ENCODE results near the gene ZRANB3.
"Not testable (repeated sequence)": the region's sequence is repeated elsewhere in the genome, so short reads cannot be mapped to it uniquely, and the experiment has no call there.

Gene ZRANB3

DNA sequence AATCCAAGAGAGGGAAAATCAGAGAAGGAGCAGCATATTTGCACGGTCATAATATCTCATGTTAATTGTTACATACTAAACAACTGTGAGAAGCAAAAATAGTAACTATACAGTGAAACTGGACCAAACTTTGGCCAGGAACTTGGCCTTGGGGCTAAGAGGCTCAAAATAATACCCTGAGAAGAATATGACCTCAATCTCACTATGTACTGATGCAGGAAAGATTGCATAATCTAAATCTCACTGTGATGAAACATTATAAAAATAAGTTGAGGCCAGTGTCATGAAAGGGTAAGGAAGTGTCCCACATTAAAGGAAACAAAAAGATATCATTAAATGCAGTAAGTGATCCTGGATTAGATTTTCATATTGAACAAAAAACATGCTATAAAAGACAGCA is 36.5 kb downstream of the ZRANB3 start:
- DNase-seq (ENCODE audit: extremely low read depth in 1 of 2, low read depth in 1 of 2), result no peak

DNA sequence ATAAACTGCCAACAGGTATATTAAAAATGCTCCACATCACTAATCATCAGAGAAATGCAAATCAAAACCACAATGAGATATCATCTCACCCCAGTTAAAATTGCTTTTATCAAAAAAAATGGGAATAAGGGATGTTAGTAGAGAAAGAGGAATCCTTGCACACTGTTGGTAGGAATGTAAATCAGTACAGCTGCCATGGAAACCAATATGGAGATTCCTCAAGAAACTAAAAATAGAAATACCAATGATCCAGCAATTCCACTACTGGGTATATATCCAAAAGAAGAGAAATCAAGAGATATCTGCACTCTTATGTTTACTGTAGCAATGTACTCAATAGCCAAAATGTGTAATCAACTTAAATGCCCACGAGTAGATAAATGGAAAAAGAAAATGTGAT is 40.6 kb downstream of the ZRANB3 start:
- no peak for DNase-seq (ENCODE audit: extremely low read depth in 1 of 2, low read depth in 1 of 2)

DNA sequence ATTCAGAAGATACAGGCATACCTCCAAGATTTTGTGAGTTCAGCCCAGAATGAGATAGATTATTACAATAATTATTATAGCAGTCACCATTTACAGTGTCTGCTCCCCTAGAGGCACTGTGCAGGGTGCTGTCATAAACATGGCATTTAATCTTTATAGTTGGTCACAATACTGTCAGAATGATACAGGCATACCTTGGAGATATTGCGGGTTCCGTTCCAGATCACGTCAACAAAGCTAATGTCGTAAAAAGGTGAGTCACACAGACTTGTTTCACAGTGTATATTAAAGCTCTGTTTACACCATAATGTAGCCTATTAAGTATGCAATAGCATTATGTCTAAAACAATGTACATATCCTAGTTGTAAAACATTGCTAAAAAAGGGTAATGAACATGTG is 45.6 kb downstream of the ZRANB3 start:
- no peak for DNase-seq (ENCODE audit: extremely low read depth in 1 of 2, low read depth in 1 of 2)

DNA sequence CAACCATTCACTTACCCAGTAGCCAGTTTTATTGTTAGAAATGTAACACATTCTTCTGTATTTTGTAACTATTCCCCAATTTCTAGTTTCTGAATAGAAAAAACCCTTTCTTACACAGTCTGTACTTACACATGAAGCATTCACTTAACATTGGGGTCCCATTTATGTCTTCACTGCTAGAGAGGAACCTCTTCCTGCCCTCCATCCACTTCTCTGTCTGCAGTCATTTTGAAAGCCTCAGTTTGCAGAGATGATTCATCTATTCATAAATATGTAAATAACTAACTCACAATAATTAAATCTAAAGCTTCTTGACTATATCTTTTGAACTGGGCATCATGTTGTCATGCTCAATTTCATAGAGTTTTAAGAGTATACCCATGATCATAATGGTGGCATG is 55.9 kb downstream of the ZRANB3 start:
- no peak for DNase-seq (ENCODE audit: extremely low read depth in 1 of 2, low read depth in 1 of 2)

DNA sequence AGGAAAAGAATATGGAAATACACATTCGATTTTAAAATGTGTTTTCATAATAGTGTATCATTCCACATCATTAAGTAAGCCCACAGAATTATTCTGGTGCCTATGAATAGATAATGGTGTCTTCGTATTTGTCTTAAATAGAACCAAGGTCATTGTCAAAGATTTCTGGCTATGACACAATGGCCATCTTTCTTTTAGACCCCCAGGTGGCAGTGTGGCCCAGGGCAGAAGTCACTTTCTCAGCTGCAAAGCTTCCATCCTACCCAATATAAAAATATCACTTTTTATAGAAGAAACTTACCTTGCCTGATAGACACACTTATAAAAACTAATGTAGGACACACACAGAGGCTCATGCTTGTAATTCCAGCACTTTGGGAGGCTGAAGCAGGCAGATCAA is 57.5 kb downstream of the ZRANB3 start:
- DNase-seq (ENCODE audit: extremely low read depth in 1 of 2, low read depth in 1 of 2), result no peak

DNA sequence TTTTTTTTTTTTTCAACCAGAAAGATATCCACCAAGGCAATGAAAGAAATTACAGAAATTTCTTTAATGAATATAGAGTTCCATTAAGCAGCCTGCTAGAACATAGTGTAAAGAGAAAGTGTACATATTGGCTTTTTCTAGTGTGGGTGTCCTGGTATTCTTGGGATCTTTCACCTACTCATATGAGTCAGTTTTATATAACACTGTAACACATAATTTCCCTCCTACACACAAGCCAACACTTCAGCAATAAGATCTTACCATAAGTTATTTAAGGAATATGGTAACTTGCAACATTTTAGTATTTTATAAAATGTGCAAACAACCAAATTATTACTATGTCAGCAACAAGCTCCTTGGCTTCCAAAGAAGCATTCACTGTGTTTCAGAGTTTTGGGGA is 59.9 kb downstream of the ZRANB3 start:
- DNase-seq (ENCODE audit: extremely low read depth in 1 of 2, low read depth in 1 of 2), result no peak

DNA sequence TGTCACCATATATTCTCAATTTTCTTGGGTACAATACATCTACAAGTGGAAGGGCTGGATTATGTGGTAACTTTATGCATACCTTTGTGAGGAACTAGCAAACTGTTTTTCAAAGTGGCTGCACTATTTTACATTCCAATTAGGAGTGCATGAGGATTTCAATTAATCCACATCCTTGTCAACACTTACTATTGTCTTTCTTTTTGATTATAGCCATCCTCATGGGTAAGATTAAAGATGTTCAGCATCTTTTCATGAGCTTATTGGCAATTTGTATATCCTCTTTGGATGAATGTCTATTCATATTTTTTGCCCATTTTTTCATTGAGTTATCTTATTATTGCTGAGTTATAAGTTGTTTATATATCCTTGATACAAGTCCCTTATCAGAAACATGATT is 73.7 kb downstream of the ZRANB3 start:
- DNase-seq (ENCODE audit: extremely low read depth in 1 of 2, low read depth in 1 of 2), result no peak

DNA sequence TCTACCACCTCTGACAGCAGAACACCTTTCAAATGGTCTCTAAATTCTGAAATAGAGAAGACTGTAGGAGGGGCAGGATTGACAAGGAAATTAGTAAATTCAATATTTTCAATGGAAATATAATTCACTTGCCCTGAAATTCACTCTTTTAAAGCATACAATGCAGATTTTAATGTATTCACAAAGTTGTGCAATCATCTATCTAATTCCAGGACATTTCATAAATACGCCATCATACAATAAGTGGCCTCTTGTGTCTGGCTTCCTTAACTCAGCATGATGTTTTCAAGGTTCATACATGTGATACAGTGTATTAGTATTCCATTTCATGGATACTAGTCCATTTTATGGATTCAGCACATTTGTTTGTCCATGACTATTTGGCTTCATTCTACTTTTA is 74.2 kb downstream of the ZRANB3 start:
- DNase-seq (ENCODE audit: extremely low read depth in 1 of 2, low read depth in 1 of 2), result no peak

DNA sequence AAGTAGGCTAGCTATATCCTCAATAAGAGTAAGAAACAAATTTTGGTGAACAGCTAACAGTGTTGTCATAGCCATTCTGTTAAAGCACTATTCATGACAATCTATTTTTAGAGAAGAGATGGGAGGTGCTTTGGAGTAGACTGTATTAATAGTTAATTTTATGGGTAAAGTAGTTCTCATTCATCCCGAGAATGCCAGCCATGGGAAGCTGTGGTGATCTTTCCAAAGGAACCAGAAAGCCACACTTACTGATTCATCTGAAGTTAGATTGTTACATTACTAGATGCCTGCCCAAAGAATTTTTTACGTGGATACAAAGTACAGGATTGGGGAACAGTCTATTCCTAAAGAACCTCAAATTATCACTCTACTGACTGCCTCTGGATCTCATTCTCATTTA is 74.6 kb downstream of the ZRANB3 start:
- DNase-seq (ENCODE audit: extremely low read depth in 1 of 2, low read depth in 1 of 2), result no peak

DNA sequence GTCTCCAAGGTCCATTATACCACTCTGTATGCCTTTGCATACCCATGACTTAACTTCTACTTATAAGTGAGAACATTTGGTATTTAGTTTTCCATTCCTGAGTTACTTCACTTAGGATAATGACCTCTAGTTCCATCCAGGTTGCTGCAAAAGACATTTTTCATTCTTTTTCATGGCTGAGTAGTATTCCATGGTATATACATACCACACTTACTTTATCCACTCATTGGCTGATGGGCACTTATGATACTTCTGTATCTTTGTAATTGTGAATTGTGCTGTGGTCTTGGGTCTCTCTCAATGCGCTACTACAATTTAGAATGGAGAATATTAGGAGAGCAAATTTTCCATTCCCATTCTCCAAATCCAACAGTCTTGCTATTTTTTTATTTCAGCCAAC is 76.4 kb downstream of the ZRANB3 start:
- DNase-seq (ENCODE audit: extremely low read depth in 1 of 2, low read depth in 1 of 2), result no peak

DNA sequence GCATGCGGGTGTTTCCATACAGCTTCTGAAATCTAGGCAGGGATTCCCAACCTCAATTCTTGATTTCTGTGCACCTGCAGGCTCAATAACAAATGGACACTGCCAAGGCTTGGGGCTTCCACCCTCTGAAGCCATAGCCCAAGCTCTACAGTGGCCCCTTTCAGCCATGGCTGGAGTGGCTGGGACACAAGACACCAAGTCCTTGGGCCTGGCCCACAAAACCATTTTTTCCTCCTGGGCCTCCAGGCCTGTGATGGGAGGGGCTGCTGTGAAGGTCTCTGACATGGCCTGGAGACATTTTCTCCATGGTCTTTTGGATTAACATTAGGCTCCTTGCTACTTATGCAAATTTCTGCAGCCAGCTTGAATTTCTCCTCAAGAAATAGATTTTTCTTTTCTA is 78.0 kb downstream of the ZRANB3 start:
- DNase-seq (ENCODE audit: extremely low read depth in 1 of 2, low read depth in 1 of 2), result not testable (repeated sequence)

DNA sequence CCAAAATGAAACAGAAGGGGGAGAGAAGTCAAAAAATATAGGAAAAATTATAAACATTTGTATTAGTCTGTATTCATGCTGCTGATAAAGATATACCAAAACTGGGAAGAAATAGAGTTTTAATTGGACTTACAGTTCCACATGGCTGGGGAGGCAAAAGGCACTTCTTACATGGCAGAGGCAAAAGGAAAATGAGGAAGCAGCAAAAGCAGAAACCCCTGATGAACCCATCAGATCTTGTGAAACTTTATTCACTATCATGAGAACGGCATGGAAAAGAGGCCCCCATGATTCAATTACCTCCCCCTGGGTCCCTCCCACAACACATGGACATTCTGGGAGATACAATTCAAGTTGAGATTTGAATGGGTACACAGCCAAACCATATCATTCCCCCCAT is 79.1 kb downstream of the ZRANB3 start:
- no peak for DNase-seq (ENCODE audit: extremely low read depth in 1 of 2, low read depth in 1 of 2)

DNA sequence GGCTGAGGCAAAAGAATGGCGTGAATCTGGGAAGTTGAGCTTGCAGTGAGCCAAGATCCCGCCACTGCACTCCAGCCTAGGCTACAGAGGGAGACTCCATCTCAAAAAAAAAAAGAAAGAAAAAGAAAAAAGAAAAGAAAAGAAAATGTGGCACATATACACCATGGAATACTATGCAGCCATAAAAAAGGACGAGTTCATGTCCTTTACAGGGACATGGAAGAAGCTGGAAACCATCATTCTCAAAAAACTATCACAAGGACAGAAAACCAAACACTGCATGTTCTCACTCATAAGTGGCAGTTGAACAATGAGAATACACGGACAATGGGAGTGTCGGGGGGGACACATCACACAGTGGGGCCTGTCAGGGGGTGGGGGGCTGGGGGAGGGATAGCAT is 88.0 kb downstream of the ZRANB3 start:
- DNase-seq (ENCODE audit: extremely low read depth in 1 of 2, low read depth in 1 of 2), result not testable (repeated sequence)

DNA sequence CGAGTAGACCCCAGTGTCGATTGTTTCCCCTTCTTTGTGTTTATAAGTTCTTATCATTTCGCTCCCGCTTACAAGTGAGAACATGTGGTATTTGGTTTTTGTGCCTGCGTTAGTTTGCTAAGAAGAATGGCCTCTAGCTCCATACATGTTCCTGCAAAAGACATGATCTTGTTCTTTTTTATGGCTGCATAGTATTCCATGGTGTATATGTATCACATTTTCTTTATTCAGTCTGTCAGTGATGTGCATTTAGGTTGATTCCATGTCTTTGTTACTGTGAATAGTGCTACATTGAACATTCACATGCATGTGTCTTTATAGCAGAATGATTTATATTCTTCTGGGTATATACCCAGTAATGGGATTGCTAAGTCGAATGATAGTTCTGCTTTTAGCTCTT is 95.9 kb downstream of the ZRANB3 start:
- not testable (repeated sequence) for DNase-seq (ENCODE audit: extremely low read depth in 1 of 2, low read depth in 1 of 2)

DNA sequence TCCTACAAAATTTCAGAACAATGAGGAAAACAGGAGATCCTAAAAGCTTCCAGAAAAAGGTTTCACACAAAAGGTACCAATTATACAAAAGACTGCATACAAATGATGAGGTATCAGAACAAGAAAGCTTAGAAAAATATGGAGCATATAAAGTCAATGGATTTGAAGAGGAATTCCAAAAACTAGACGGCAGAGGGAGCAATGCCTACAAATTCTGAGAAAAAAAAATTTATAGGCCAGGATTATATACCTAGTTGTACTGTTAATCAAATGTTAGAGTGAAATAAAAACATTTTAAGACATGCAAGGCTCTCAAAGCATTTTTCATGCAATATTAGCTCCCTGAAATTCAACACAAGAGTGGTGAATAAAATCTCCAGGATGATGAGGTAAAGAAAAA is 106.2 kb downstream of the ZRANB3 start:
- DNase-seq (ENCODE audit: extremely low read depth in 1 of 2, low read depth in 1 of 2), result no peak

DNA sequence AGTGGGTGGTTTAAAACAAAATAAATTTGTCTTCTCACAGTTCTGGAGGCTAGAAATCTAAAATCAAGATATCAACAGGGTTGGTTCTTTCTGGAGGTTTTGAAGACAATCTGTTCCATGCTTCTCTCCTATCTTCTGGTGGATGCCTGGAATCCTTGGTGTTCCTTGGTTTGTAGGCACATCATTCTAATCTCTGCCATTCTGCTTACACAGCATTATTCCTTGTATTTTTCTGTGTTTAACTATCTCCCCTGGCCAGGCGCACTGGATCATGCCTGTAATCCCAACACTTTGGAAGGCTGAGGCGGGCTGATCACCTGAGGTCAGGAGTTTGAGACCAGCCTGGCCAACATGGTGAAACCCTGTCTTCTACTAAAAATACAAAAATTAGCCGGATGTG is 108.1 kb downstream of the ZRANB3 start:
- no peak for DNase-seq (ENCODE audit: extremely low read depth in 1 of 2, low read depth in 1 of 2)

DNA sequence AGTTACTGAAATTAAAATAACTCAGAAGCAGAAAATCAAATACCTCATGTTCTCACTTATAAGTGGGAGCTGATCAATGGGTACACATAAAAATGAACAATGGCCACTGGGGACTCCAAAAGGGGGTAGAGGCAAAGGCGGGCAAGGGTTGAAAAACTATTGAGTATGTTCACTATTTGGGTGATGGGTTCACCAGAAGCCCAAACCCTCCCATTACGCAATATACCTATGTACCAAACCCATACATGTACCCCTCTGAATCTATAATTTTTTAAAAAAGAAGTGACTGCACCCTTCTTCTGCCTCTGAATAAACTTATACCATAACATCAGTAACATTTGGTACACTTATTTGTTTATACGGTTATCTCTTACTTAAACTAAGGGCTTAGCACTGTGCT is 119.4 kb downstream of the ZRANB3 start:
- no peak for DNase-seq (ENCODE audit: extremely low read depth in 1 of 2, low read depth in 1 of 2)

DNA sequence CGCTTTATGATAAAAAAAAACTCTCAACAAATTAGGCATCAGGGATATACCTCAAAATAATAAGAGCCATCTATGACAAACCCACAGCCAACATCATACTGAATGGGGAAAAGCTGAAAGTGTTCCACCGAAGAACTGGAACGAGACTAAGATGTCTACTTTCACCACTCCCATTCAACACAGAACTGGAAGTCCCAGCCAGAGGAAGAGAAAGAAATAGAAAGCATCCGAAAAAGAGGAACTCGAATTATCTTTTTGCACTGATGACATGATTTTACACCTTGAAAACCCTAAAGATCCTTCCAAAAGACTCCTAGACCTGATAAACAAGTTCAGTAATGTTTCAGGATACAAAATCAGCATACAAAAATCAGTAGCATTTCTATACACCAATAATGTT is 121.6 kb downstream of the ZRANB3 start:
- no peak for DNase-seq (ENCODE audit: extremely low read depth in 1 of 2, low read depth in 1 of 2)

DNA sequence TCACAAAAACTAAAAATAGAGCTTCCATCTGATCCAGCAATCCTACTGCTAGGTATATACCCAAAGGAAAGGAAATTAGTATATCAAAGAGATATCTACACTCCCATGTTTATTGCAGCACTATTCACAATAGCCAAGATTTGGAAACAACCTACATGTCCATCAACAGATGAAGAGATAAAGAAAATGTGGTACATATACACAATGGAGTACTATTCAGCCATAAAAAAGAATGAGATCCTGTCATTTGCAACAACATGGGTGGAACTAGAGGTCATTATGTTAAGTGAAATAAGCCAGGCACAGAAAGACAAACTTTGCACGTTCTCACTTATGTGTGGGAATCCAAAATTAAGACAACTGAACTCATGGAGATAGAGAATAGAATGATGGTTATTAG is 134.8 kb downstream of the ZRANB3 start:
- DNase-seq (ENCODE audit: extremely low read depth in 1 of 2, low read depth in 1 of 2), result not testable (repeated sequence)

DNA sequence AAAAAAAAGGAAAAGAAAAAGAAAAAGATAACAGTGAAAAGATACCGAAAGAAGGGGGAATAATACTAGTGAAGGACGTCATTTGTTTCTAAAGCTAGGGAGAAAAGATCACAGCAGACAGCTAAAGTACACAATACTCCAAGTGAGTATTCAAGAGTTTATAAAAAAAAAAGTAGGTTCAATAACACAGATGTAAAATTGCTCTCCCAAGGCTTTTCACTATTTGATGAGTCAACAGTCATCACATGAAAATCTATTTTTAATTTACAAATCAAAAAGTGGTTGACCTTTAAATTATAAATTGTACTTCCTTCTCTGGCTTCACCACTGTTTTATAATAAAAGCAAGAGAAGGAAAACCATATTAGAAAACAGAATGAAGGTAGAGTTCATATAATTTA is 144.0 kb downstream of the ZRANB3 start:
- DNase-seq (ENCODE audit: extremely low read depth in 1 of 2, low read depth in 1 of 2), result no peak

DNA sequence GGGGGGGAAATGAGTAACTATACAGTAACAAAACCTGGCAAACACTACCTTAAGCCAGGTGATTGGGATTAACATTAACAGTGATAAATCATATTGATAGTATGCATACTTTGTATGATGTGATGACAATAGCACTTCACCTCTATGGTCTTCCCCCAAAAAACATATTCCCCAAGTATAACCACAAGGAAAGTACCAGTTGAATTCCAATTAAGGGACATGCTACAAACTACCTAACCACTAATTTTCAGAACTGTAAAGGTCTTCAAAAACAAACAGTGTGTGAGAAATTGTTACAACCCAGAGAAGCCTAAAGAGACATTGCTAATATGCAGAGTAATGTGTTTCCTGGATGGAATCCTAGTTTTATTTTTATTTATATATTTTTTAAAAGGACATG is 152.4 kb downstream of the ZRANB3 start:
- no peak for DNase-seq (ENCODE audit: extremely low read depth in 1 of 2, low read depth in 1 of 2)

DNA sequence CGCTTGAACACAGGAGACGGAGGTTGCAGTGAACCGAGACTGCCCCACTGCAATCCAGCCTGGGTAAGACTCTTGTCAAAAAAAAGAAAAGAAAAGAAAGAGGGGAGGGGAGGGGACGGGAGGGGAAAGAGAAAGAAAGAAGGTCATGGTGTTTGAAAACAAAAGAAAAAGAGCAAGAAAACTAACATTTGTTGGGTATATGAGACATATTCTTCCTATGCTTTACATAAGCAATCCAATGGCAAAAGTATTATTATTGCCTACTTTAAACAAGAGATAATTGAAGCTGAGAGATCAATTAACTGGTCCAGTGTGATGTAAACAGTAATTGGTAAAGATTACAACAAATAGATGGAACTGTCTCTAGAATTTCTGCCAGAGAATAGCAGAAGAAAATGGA is 157.3 kb downstream of the ZRANB3 start:
- DNase-seq (ENCODE audit: extremely low read depth in 1 of 2, low read depth in 1 of 2), result no peak

DNA sequence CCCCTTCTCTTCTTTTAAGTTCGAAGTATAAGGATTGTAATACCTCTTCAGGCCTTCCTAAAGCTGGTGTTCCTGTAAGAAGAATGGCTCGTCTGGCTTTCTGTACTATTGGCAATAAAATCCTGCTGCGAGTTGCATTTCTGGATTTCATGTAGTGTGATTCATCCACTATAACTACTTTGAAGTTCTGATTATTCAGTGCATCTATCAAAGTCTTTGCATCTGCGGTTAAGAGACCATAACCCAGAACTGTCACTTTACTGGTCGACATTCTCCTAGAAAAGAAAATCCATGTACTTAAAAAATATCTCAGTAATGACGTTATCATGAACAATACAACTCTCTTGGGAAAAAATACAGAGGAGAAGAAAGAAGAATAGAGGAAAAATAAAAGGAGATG is 181.1 kb downstream of the ZRANB3 start:
- DNase-seq (ENCODE audit: extremely low read depth in 1 of 2, low read depth in 1 of 2), result no peak

DNA sequence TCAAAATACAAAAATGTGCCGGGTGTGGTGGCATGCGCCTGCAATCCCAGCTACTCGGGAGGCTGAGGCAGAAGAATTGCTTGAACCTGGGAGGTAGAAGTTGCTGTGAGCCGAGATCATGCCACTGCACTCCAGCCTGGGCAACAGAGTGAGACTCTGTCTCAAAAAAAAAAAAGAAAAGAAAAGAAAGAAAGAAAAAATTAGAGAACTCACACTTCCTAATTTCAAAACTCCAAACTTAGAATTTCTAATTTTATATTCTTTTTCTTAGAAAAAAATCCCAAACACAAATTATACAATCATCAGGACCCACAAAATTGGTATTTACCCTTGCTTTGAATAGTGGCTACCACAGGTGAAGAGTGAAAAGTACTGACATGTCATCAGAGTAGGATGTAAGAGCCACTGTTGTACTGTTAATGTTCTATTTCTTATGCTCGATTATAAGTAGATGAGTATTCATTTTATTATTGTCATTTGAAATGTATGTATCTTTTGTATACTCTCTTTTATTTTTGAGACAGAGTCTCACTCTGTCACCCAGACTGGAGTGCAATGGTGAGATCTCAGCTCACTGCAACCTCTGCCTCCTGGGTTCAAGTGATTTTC is 182.8 kb downstream of the ZRANB3 start:
- not testable (repeated sequence) for DNase-seq (ENCODE audit: extremely low read depth in 1 of 2, low read depth in 1 of 2)
